Measurements from ENCODE around the gene PANK2.

GRCh38 chr20:3940905-3941304, 51.7 kb downstream of the PANK2 start:
- TF ChIP-seq POLR2AphosphoS5 (IDR thresholded peaks at IDR 0.05; ENCODE audit: low read depth, low read length): no peak
- TF ChIP-seq MXI1 (IDR thresholded peaks at IDR 0.05; ENCODE audit: low read depth, low read length): no peak
- TF ChIP-seq CTCF (IDR thresholded peaks at IDR 0.05): no peak
- TF ChIP-seq GABPA (IDR thresholded peaks at IDR 0.05; ENCODE audit: low read depth): no peak
- no peak for TF ChIP-seq NFIC (IDR thresholded peaks at IDR 0.05; ENCODE audit: borderline replicate concordance)
- no peak for TF ChIP-seq YY1 (IDR thresholded peaks at IDR 0.05; ENCODE audit: low read depth)
- TF ChIP-seq USF2 (IDR thresholded peaks at IDR 0.05; ENCODE audit: borderline replicate concordance, low read depth, low read length): no peak
- TF ChIP-seq GATA2 (CRISPR knock-in tag; IDR thresholded peaks at IDR 0.05): no peak
- TF ChIP-seq JUND (IDR thresholded peaks at IDR 0.05): no peak
